GM19025 (cell line): ENCODE data around the gene BCAS3.

Source experiments
- ATAC-seq: cut with Tn5 transposase; IDR thresholded peaks from one replicate; pipeline ENCODE4 v1.9.1; 2021; ENCODE audit warnings: mild to moderate bottlenecking, low read depth, moderate library complexity; ENCODE audit not compliant: unreplicated experiment

BCAS3 gene

DNA sequence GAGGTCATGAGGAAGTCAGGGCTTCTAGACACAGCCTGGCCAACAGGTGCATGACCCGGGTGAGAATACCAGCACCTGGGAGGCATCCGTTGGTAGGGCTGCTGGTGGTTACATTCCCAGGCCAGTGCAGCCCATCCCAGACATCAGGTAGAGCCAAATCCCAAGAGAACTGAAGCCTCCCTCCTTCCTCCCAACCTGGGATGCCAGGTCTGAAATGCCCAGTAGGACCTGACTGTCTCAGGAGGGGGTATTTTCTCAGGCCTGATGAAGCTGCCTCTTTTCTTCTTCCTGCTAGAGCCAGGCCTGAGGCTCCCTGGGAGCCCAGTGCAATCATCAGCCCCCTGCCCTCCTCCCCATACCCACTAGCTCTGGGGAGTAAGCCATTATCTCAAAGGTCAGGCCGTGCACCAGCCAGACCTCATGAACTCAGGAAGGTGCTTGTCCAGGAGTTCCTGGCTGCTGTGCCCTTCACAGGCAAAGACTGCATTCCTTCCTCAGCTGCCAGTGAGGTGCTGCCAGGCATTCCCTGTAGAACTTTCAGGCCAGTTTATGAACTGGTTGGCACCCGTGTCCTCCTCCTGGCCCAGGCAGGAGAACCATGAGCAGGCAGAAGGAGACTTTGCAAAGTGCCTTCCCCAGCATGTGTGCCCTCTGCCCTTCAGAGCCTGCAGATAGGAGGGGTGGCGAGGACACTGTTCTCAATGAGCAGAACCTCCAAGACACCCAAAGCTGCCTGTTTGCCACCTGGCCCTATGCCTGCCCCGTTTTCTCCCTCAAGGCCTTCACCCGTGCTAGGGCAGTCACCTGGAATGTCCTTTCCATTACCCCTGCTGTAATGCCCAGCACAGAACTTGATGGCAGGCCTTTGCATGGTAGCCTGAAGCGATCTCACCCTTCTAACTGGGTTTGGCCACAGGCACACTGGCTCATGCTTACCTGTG is 729.6 kb downstream of the BCAS3 start:
- no peak for ATAC-seq

GRCh38 chr17:61408151-61409041 is 730.7 kb downstream of the BCAS3 start:
- no peak for ATAC-seq

- ATAC-seq: no peak
These were observed 731.9 kb downstream of the BCAS3 start for GRCh38 chr17:61409301-61410112.

- ATAC-seq: no peak
These were observed 732.7 kb downstream of the BCAS3 start for GRCh38 chr17:61410141-61411010.

DNA sequence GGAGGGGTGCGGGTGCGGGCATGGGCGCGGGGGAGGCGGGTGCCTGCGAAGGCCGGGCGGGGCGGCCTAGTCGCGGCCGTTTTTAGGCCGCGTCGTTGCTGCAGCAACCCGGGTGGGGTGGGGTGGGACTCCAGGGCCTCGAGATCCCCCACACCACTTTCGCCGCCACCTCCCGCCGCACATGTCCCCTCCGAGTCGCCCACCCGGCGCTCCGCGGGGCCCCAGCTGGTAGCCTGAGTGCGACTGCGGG is 733.3 kb downstream of the BCAS3 start:
- ATAC-seq: no peak

DNA sequence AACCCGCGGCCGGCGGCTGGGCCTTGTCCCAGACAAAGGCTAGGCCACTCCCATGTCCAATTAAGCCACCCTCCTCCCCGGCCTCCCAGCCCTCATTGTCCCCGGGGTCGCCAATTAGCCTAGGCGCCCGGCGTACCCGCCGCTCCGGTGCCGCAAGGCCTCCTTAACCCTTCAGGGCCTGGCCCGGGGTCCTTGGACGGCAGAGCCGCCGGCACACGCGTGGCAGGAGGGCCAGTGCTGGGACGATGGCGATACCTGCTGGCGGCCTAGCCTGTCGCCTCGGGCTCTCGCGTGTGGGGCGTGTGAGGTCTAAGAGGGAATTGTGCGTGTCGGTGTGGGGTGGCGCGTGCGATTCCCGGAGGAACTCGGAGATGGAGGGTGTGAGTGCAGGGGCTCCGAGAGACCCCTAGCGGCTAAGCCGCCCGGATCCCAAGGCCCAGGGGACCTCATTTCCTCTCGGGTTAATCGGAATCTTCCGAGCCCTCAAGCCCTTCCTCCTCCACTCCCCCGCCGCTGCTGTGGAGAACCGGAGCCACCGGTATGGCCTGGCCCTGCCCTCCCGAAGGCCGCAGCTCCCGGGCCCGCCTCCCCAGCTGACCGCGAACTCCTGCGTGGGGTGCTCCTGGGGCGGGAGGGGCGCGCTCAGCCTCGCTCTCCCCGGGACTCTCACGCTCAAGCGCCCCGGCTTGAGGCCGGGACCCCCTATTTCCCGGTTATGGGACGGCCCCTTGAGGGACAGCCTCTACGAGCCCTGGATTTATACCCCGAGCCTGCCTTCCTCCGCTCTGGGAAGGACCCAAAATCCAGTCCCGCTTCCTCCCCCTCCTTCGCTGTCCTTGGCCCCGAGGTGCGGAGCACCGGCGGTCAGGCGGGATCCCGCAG is 733.9 kb downstream of the BCAS3 start:
- peak; percentile 2 for ATAC-seq

DNA sequence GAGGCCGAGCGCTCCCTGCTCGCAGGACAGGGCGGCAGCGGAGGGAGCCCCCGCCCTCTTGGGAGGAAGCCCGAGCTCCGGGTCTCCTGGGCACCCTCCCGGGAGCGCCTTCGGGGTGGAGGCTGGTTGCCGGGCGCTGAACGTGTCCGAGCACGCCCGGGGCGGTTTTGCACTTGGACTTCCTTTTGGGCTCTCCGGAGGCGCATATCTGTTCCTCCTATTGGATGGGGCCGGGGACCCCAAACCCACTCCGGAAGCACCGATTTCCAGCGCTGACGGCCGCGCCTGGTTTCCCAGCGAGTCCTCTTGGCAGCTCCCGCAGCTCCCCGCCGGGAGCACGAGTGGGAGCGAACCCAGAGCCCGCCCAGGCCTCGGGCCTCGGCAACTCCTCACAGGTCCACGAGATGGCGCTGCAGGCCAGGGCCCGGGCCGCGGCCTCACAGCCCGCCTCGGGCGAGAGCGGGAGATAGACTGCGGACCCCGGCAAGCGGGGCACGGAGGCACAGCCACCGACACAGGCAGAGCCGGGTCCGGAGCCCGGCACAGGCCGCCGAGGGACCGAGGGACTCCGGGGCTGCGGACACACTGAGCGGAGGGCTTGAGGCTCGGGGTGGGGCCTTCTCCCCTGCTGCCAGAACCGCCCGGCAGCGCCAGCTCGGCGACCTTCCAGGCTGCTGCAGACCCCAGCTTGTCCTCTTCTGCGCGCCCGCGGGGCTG is 734.6 kb downstream of the BCAS3 start:
- ATAC-seq: peak; percentile 55

- no peak for ATAC-seq
These were observed 735.4 kb downstream of the BCAS3 start for GRCh38 chr17:61412860-61413660.

- ATAC-seq: no peak
These were observed 736.0 kb downstream of the BCAS3 start for GRCh38 chr17:61413661-61414126.

DNA sequence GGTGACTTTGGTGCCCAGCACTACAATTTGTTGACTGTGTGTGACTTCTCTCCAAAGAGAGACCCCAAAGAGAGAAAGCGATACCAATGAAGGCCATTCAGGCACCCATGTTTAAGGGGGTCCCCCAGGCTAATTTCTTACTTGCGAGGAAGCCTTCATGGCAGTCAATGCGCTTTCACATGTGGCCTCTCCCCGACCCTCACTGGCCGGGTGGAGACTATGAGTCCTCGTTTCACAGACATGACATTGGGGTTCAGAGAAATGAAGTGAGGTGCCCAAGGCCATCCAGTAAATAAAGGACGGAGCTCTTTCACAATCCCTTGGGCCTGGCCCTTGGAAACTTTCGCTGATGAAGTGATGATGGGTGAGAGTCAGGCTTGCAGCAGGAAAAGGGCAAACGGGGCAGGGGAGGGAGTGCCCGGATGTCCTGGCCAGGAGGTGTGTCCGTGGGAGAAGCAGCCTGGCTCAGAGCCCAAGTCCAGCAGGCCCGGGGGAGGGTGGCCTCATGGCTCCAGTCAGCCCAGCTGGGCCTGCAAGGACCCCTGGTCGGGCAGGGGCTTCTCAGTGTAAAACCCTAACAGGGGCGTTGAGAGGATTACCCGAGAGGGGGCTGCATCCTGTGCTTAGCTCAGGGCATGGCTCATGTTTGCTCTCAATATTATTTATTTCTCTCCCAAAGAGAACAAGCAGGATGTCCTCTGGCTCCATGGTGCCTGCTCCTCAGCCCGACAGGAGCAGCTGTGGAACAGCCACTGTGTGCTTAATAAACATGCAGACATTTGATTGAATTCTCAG is 736.7 kb downstream of the BCAS3 start:
- ATAC-seq: no peak

DNA sequence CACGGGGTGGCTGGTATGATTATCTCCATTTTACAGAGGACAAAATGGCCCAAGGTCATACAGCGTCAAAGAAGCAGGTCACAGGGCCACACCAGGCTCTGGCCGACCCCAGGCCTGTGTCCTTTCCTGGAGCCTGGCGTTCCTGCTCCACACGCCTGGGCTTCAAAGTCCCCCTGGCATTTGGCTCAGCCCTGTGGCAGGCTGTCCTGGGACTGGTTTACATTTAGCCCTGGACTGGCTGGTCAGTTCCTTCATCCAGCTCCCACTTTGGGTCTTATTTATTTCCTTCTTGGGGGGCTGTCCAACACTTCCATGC is 737.2 kb downstream of the BCAS3 start:
- no peak for ATAC-seq

GRCh38 chr17:61415374-61416210 is 737.9 kb downstream of the BCAS3 start:
- ATAC-seq: no peak

DNA sequence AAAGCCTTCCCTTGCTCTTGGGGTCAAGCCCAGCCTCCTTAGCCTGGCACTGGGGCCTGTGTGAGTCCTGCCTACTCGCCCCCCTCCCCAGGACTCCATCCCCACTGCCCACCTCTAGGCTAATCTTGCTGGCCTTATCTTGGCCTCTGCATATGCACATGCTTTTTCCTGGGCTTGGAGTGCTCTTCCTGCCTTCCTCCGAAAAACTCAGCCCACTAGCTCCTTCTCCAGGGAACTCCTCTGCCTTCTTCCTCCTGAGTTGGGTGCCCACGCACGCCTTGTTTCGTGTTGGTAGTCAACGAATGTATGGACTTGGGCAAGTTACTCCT is 738.5 kb downstream of the BCAS3 start:
- no peak for ATAC-seq

DNA sequence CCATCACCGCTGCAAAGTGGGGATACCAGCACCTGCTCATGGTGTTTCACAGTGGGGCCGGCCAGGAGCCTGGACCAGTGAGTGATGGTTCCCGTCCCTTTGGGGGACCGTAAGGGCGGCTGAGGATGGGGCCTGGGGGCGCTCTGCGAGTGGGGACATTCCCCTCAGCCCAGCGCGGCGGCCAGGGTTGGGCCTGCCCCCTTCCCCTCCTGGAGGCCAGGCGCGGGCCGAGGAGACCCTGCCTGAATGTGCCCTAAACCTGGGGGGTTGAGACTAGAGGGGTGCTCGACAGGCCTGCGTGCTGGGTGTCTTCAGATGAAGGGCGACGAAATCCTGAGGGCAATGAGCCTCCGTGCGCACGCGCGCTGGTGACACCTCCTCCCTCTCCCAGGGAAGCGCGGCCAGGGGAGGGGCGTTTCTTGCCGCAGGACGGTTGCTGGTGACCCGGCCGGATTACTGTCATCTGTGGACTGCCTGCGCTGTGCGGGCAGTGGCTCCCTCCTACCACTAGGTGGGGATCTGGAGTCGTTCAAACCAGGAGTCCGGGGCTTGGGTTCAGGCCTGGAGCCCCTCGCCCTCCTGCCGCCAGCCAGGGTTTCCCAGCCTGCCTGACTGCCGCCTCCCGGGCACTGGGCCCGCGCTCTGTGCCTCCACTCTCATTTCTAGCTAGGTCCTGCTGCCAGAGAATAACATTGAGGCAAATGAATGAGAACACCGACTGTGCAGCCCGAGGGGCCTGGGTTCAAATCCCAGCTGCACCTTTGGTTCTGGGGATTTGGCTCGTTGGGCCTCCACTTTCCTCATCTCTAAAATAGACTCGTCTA is 739.1 kb downstream of the BCAS3 start:
- no peak for ATAC-seq

GRCh38 chr17:61418449-61418848 is 740.8 kb downstream of the BCAS3 start:
- ATAC-seq: no peak
